HepG2 (cell line): ENCODE measurements around the gene C3orf38. TPM values are rescaled to one million over a fixed set of nuclear protein-coding genes. Genes with fewer than 3 reads are reported as not detected.

Experiments
- ATAC-seq: fragments of 200-7000 bp; cut with Tn5 transposase; 3 replicates; pipeline ENCODE4 v1.9.1; 2020; ENCODE audit warnings: mild to moderate bottlenecking, moderate library complexity
- BruUV-seq: library from RNA; stranded (reverse); fragments of 400-500 nt; replicated peaks from 2 replicates; lab custom pipeline; 2021; lab: Mats Ljungman, UMichigan
- CTCF ChIA-PET: fragments of 300-600 bp; formaldehyde crosslinking; extraction: SDS; loops from one replicate; lab custom pipeline; 2021; ENCODE audit warnings: low total read pairs, inconsistent platforms, low intra/inter-chr PET ratio; lab: Yijun Ruan, JAX
- POLR2A ChIA-PET: fragments of 350-600 bp; sonication (Branson Sonifier 250); formaldehyde crosslinking; loops from one replicate; lab custom pipeline; 2020; ENCODE audit warnings: antibody characterized with exemption, inconsistent platforms; lab: Yijun Ruan, JAX
- DNase-seq: peaks from one replicate; pipeline ENCODE4 v3.0.0-alpha.2; 2015; ENCODE audit warnings: low spot score
- FAIRE-seq: peaks from 3 replicates; lab custom pipeline; 2011; peaks lifted over from hg19 to GRCh38; lab: Jason Lieb, UNC
- H2AFZ ChIP-seq: one replicate; pipeline ENCODE4 v1.6.1; 2011; ENCODE audit warnings: low read length, inconsistent platforms
- H3K27ac ChIP-seq: fragments of 300-600 bp; 3 replicates; pipeline ENCODE4 v1.8.0; 2011; ENCODE audit warnings: mixed run types, mild to moderate bottlenecking, mixed read lengths, low read length, inconsistent platforms; ENCODE audit not compliant: insufficient read depth; ENCODE audit errors: extremely low read length
- H3K27me3 ChIP-seq, 2 experiments: fragments of 200-600 bp in 1 of 2; 2 replicates in 1 of 2; 3 replicates in 1 of 2; pipeline versions ENCODE4 v1.6.0 to v1.8.0; 2011; ENCODE audit warnings: low read length in 2 of 2, mild to moderate bottlenecking in 2 of 2, moderate library complexity in 2 of 2, inconsistent platforms in 1 of 2; ENCODE audit not compliant: insufficient read depth in 2 of 2, control insufficient read depth in 1 of 2
- H3K36me3 ChIP-seq, 2 experiments: fragments of 200-600 bp in 1 of 2; replicated peaks in 1 of 2; 2 replicates in 1 of 2; 3 replicates in 1 of 2; pipeline versions ENCODE4 v1.5.1 to v1.8.0; 2011; ENCODE audit warnings: low read length in 2 of 2, inconsistent platforms in 1 of 2; ENCODE audit not compliant: insufficient read depth in 2 of 2, control insufficient read depth in 1 of 2
- H3K4me1 ChIP-seq: 2 replicates; pipeline ENCODE4 v1.5.1; 2012; ENCODE audit warnings: low read length, inconsistent platforms; ENCODE audit not compliant: insufficient read depth
- H3K4me2 ChIP-seq: 2 replicates; pipeline ENCODE4 v1.6.0; 2011; ENCODE audit warnings: low read depth, low read length, inconsistent platforms
- H3K4me3 ChIP-seq, 3 experiments: fragments of 200-600 bp in 1 of 3; sonication (generic), shearing (Covaris generic) in 1 of 3; replicated peaks in 1 of 3; 2 replicates each; pipeline ENCODE4 v1.5.1; 2011 to 2016; ENCODE audit warnings: low read length in 3 of 3, inconsistent platforms in 2 of 3, low read depth in 2 of 3, mild to moderate bottlenecking in 2 of 3, control low read depth in 1 of 3, mixed read lengths in 1 of 3; ENCODE audit not compliant: insufficient read depth in 1 of 3
- H3K79me2 ChIP-seq: one replicate; pipeline ENCODE4 v1.6.1; 2011; ENCODE audit warnings: low read length, inconsistent platforms; ENCODE audit not compliant: insufficient read depth
- H3K9ac ChIP-seq: 2 replicates; pipeline ENCODE4 v1.6.0; 2011; ENCODE audit warnings: mild to moderate bottlenecking, low read depth, low read length, inconsistent platforms; ENCODE audit not compliant: insufficient read depth
- H3K9me3 ChIP-seq: 2 replicates; pipeline ENCODE4 v1.5.1; 2012; ENCODE audit warnings: mild to moderate bottlenecking, low read length
- H4K20me1 ChIP-seq: 2 replicates; pipeline ENCODE4 v1.6.0; 2011; ENCODE audit warnings: inconsistent platforms, mild to moderate bottlenecking, low read length, moderate library complexity; ENCODE audit not compliant: insufficient read depth
- ARHGAP35 ChIP-seq: sonication (generic); formaldehyde crosslinking; IDR thresholded peaks from 2 replicates; pipeline ENCODE4 v1.9.0; 2022; ENCODE audit warnings: mild to moderate bottlenecking, inconsistent platforms, moderate library complexity, missing genetic modification reagents, borderline replicate concordance
- DNMT1 ChIP-seq: sonication (generic); formaldehyde crosslinking; IDR thresholded peaks from 2 replicates; pipeline ENCODE4 v1.5.1; 2020; ENCODE audit warnings: mild to moderate bottlenecking, missing genetic modification reagents
- ETV5 ChIP-seq: IDR thresholded peaks from 2 replicates; pipeline ENCODE4 v1.6.1; 2018; ENCODE audit warnings: missing biosample characterization, missing genetic modification reagents, inconsistent platforms, borderline replicate concordance
- FOXK1 ChIP-seq: sonication (generic); formaldehyde crosslinking; IDR thresholded peaks from 2 replicates; pipeline ENCODE4 v1.4.0; 2020; ENCODE audit warnings: low read depth, missing genetic modification reagents, borderline replicate concordance
- HNRNPK ChIP-seq: fragments of 200-400 bp; formaldehyde crosslinking; IDR thresholded peaks from 2 replicates; pipeline ENCODE4 v1.6.1; 2018; ENCODE audit warnings: low read length, low read depth, moderate library complexity, mild to moderate bottlenecking; ENCODE audit not compliant: poor library complexity, severe bottlenecking
- PHF5A ChIP-seq: IDR thresholded peaks from one replicate; pipeline ENCODE4 v1.6.1; 2018; ENCODE audit warnings: low read depth, missing genetic modification reagents; ENCODE audit not compliant: unreplicated experiment
- RAD51 ChIP-seq: fragments of 450-650 bp; IDR thresholded peaks from 2 replicates; pipeline ENCODE4 v1.6.1; 2016; ENCODE audit warnings: borderline replicate concordance
- STAG1 ChIP-seq: sonication (generic); formaldehyde crosslinking; IDR thresholded peaks from 2 replicates; pipeline ENCODE4 v1.4.0; 2020; ENCODE audit warnings: missing genetic modification reagents
- TP53 ChIP-seq: sonication (generic); formaldehyde crosslinking; conservative IDR thresholded peaks from 2 replicates; pipeline ENCODE4 v1.4.0; 2020; ENCODE audit warnings: missing genetic modification reagents
- ZNF496 ChIP-seq: sonication (generic); formaldehyde crosslinking; IDR thresholded peaks from 2 replicates; pipeline ENCODE4 v1.8.1; 2023; ENCODE audit warnings: mild to moderate bottlenecking, moderate library complexity, missing genetic modification reagents; ENCODE audit not compliant: insufficient replicate concordance
- ZNF569 ChIP-seq: sonication (generic); formaldehyde crosslinking; IDR thresholded peaks from 2 replicates; pipeline ENCODE4 v1.5.0; 2020; ENCODE audit warnings: mild to moderate bottlenecking, missing genetic modification reagents, moderate library complexity, borderline replicate concordance
- ZNF75D ChIP-seq: sonication (generic); formaldehyde crosslinking; IDR thresholded peaks from 2 replicates; pipeline ENCODE4 v1.8.1; 2023; ENCODE audit warnings: missing genetic modification reagents, mild to moderate bottlenecking, borderline replicate concordance
- ZNF775 ChIP-seq: sonication (generic); formaldehyde crosslinking; IDR thresholded peaks from 2 replicates; pipeline ENCODE4 v1.4.0; 2020; ENCODE audit warnings: missing genetic modification reagents, mild to moderate bottlenecking, moderate library complexity, borderline replicate concordance
- WGBS: methylation state at CpG from one replicate; pipeline ENCODE4 v1.1.6; 2017; ENCODE audit warnings: low lambda C conversion rate; 5-methylcytosine and 5-hydroxymethylcytosine counted together
- in situ Hi-C: cut with HindIII; loops from 2 replicates; pipeline ENCODE4 v1.10.0; 2017; ENCODE audit warnings: low pct_unique_long_range_greater_than_20kb; ENCODE audit not compliant: extremely low pct_ligation_motif_present
- intact Hi-C: fragments of 100-400 bp; cut with micrococcal nuclease; formaldehyde crosslinking; loops from one replicate; pipeline ENCODE4 v1.10.0; 2022; ENCODE audit not compliant: unreplicated experiment
- polyA plus RNA-seq, 8 experiments: library from polyadenylated mRNA; depleted of rRNA in 3 of 8; stranded (reverse) in 7 of 8; unstranded in 1 of 8; fragments of >200 nt; fragmentation: Illumina TruSeq in 4 of 8; extraction: Trizol in 4 of 8; gene quantifications; 2 replicates each; pipeline versions ENCODE4 v1.2.1 to v1.2.3, GENCODE V29; 2011 to 2016; ENCODE audit warnings: low read depth in 4 of 8, missing spikeins in 1 of 8, mixed read lengths in 1 of 8; ENCODE audit not compliant: insufficient read depth in 1 of 8
- total RNA-seq, 5 experiments: library from RNA; depleted of rRNA; stranded (reverse); fragments of >200 nt; fragmentation: Illumina TruSeq; extraction: Trizol; gene quantifications; 2 replicates each; pipeline ENCODE4 v1.2.3, GENCODE V29; 2016; ENCODE audit warnings: low read depth in 1 of 5
- TF ChIP-seq, protein P1 (sequence below): sonication (generic); formaldehyde crosslinking; IDR thresholded peaks from 2 replicates; pipeline ENCODE4 v1.5.0; 2020; ENCODE audit warnings: missing genetic modification reagents
- TF ChIP-seq, protein P2 (sequence below): IDR thresholded peaks from 2 replicates; pipeline ENCODE4 v1.6.1; 2016; ENCODE audit warnings: low read depth, control low read depth

The C3orf38 gene
- total and polyA plus RNA-seq, 2 of the 13 experiments (the other 11 are each of a cell fraction or from before 2014, with no cell fraction given) = 6.0 to 17.5 TPM

DNA sequence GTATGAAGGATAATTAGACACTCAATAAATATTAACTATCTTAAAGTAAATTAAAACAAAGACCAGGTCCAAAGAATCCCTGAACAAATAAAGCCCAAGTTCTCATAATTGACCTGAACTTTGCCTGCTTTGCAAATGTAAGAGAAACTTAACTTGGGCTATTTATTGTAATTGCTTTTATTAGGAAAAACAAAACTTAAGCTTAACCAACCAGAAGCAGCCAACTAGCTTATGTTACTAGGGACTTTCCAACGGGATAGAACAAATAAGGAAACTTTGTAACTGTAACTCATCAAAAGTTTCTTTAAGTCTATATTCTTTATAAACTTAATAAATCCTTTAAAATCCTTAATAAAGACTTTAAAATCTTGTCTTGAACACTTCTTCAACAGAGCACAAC lies 48.4 kb downstream of the C3orf38 start:
- CTCF ChIA-PET = no interaction called here
- Histone ChIP-seq H3K9ac (no peak overlapping the region), H3K79me2 (no peaks in the 10 kb centered on the region), H2AFZ (no peak overlapping the region), H3K9me3 (no peaks in the 10 kb centered on the region)
- TF ChIP-seq ARHGAP35 = no peak
- no peak for TF ChIP-seq HNRNPK
- no peak for TF ChIP-seq ETV5 (CRISPR knock-in tag)
- no peak for TF ChIP-seq ZNF775 (CRISPR knock-in tag)
- no peak for TF ChIP-seq ZNF75D
- TF ChIP-seq TP53 (CRISPR knock-in tag) = no peak
- no peak for TF ChIP-seq DNMT1 (CRISPR knock-in tag)
- no peak for TF ChIP-seq RAD51
- TF ChIP-seq, protein P1, sequence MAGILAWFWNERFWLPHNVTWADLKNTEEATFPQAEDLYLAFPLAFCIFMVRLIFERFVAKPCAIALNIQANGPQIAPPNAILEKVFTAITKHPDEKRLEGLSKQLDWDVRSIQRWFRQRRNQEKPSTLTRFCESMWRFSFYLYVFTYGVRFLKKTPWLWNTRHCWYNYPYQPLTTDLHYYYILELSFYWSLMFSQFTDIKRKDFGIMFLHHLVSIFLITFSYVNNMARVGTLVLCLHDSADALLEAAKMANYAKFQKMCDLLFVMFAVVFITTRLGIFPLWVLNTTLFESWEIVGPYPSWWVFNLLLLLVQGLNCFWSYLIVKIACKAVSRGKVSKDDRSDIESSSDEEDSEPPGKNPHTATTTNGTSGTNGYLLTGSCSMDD (CRISPR knock-in tag) = no peak
- TF ChIP-seq FOXK1 (CRISPR knock-in tag) = no peak
- TF ChIP-seq, protein P2, sequence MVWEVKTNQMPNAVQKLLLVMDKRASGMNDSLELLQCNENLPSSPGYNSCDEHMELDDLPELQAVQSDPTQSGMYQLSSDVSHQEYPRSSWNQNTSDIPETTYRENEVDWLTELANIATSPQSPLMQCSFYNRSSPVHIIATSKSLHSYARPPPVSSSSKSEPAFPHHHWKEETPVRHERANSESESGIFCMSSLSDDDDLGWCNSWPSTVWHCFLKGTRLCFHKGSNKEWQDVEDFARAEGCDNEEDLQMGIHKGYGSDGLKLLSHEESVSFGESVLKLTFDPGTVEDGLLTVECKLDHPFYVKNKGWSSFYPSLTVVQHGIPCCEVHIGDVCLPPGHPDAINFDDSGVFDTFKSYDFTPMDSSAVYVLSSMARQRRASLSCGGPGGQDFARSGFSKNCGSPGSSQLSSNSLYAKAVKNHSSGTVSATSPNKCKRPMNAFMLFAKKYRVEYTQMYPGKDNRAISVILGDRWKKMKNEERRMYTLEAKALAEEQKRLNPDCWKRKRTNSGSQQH (CRISPR knock-in tag) = no peak
- TF ChIP-seq ZNF569 = no peak
- no peak for TF ChIP-seq PHF5A (CRISPR knock-in tag)
- TF ChIP-seq ZNF496 (CRISPR knock-in tag) = no peak
- no peak for TF ChIP-seq STAG1 (CRISPR knock-in tag)
- TF ChIP-seq, all 625 proteins: peak for 0
- Histone ChIP-seq H4K20me1 (0 out of 2 replicates have a peak, but pooled peaks cover 2% of the 10 kb centered on the region), H3K4me2 (no peak overlapping the region), H3K4me3 (no peak overlapping the region), H3K4me1 (peaks cover 4% of the 10 kb centered on the region; the same call in 1 of the 2 replicates), H3K27ac (no peak overlapping the region), H3K36me3 (no peaks in the 10 kb centered on the region), H3K27me3 (0 out of 5 replicates have a peak, but pooled peaks cover 0 to 2% of the 10 kb centered on the region in 2 experiments)
- in situ Hi-C loops = no loop called here
- POLR2A ChIA-PET = no interaction called here
- no peak for ATAC-seq
- no peak for DNase-seq
- no peak for FAIRE-seq
- WGBS = 3% methylated on average over 1 of the region's 1 CpG
- intact Hi-C loops = no loop called here
- no TSS peak for BruUV-seq
